DND-41 (cell line): ENCODE data around the gene GPR34.

ENCODE experiments used
- ATAC-seq: fragments of 200-7000 bp; cut with Tn5 transposase; 3 replicates; pipeline ENCODE4 v1.9.1; 2021; ENCODE audit warnings: low read depth; ENCODE audit not compliant: insufficient read depth
- DNase-seq: peaks from one replicate; pipeline ENCODE4 v3.0.0-alpha.2; 2020
- H2AFZ ChIP-seq: 2 replicates; pipeline ENCODE4 v1.6.0; 2012; ENCODE audit warnings: low read depth, low read length
- H3K27ac ChIP-seq: 2 replicates; pipeline ENCODE4 v1.5.1; 2012; ENCODE audit warnings: low read length, inconsistent platforms
- H3K27me3 ChIP-seq: fragments of 200-600 bp; sonication (generic); 2 replicates; pipeline ENCODE4 v1.6.0; 2012; ENCODE audit warnings: low read length, mild to moderate bottlenecking, inconsistent platforms; ENCODE audit not compliant: insufficient read depth, poor library complexity
- H3K36me3 ChIP-seq: 2 replicates; pipeline ENCODE4 v1.5.1; 2012; ENCODE audit warnings: low read length, inconsistent platforms; ENCODE audit not compliant: insufficient read depth
- H3K4me1 ChIP-seq: 2 replicates; pipeline ENCODE4 v1.5.1; 2012; ENCODE audit warnings: mild to moderate bottlenecking, low read length; ENCODE audit not compliant: insufficient read depth
- H3K4me2 ChIP-seq: 2 replicates; pipeline ENCODE4 v1.6.0; 2012; ENCODE audit warnings: mild to moderate bottlenecking, moderate library complexity, low read length, inconsistent platforms; ENCODE audit not compliant: insufficient read depth
- H3K4me3 ChIP-seq, 2 experiments: fragments of 200-600 bp in 1 of 2; shearing (Covaris generic) in 1 of 2; 2 replicates each; pipeline ENCODE4 v1.5.1; 2012 to 2016; ENCODE audit warnings: inconsistent platforms in 2 of 2, low read length in 2 of 2, mild to moderate bottlenecking in 2 of 2, low read depth in 1 of 2, moderate library complexity in 1 of 2
- H3K79me2 ChIP-seq: 2 replicates; pipeline ENCODE4 v1.6.0; 2012; ENCODE audit warnings: low read length, inconsistent platforms; ENCODE audit not compliant: insufficient read depth
- H3K9ac ChIP-seq: 2 replicates; pipeline ENCODE4 v1.6.0; 2012; ENCODE audit warnings: low read depth, mild to moderate bottlenecking, inconsistent platforms, low read length, moderate library complexity
- H3K9me3 ChIP-seq: 2 replicates; pipeline ENCODE4 v1.5.1; 2012; ENCODE audit warnings: low read length, moderate library complexity, mild to moderate bottlenecking, inconsistent platforms; ENCODE audit not compliant: insufficient read depth, severe bottlenecking
- H4K20me1 ChIP-seq: 2 replicates; pipeline ENCODE4 v1.6.0; 2012; ENCODE audit warnings: low read length; ENCODE audit not compliant: insufficient read depth
- CTCF ChIP-seq: IDR thresholded peaks from 2 replicates; pipeline ENCODE4 v1.5.1; 2012; ENCODE audit warnings: borderline replicate concordance, low read length, moderate library complexity, mild to moderate bottlenecking; ENCODE audit not compliant: poor library complexity, severe bottlenecking; ENCODE audit errors: extremely low read depth
- EZH2 ChIP-seq: IDR thresholded peaks from 3 replicates; pipeline ENCODE4 v1.6.1; 2012; ENCODE audit warnings: borderline replicate concordance, low read depth, mild to moderate bottlenecking, moderate library complexity, low read length, inconsistent platforms; ENCODE audit not compliant: severe bottlenecking

The GPR34 gene

GRCh38 chrX:41728125-41728524, 39.4 kb downstream of the GPR34 start:
- no peak for DNase-seq

GRCh38 chrX:41730081-41730480, 41.3 kb downstream of the GPR34 start:
- Histone ChIP-seq H3K9me3 (no peaks in the 10 kb centered on the region), H3K36me3 (no peaks in the 10 kb centered on the region), H3K27me3 (no peaks in the 10 kb centered on the region), H3K27ac (no peak overlapping the region), H3K9ac (no peak overlapping the region), H3K79me2 (no peaks in the 10 kb centered on the region), H3K4me2 (no peak overlapping the region), H4K20me1 (no peaks in the 10 kb centered on the region), H2AFZ (no peak overlapping the region), H3K4me1 (no peaks in the 10 kb centered on the region), H3K4me3 (no peak overlapping the region)
- TF ChIP-seq CTCF (no peak), EZH2 (no peak)
- no peak for DNase-seq
- no peak for ATAC-seq

More at GRCh38 chrX:41728125-41728524, 39.4 kb downstream of the GPR34 start:
- Histone ChIP-seq H3K4me3 (no peak overlapping the region), H3K36me3 (no peaks in the 10 kb centered on the region), H3K4me1 (no peaks in the 10 kb centered on the region), H3K27me3 (no peaks in the 10 kb centered on the region), H4K20me1 (no peaks in the 10 kb centered on the region), H3K4me2 (no peak overlapping the region), H2AFZ (no peak overlapping the region), H3K79me2 (no peaks in the 10 kb centered on the region), H3K9ac (no peak overlapping the region), H3K27ac (no peak overlapping the region), H3K9me3 (no peaks in the 10 kb centered on the region)
- ATAC-seq, result no peak
- TF ChIP-seq EZH2, result no peak
- no peak for TF ChIP-seq CTCF

GRCh38 chrX:41732260-41732659, 43.5 kb downstream of the GPR34 start:
- Histone ChIP-seq H3K27ac (no peak overlapping the region; the same call in 1 of the 2 replicates), H3K9me3 (no peaks in the 10 kb centered on the region), H3K79me2 (no peaks in the 10 kb centered on the region), H3K9ac (no peak overlapping the region), H3K4me1 (no peaks in the 10 kb centered on the region), H3K4me3 (no peak overlapping the region), H2AFZ (no peak overlapping the region), H3K27me3 (no peaks in the 10 kb centered on the region), H4K20me1 (no peaks in the 10 kb centered on the region), H3K4me2 (no peak overlapping the region), H3K36me3 (peaks cover 5% of the 10 kb centered on the region; the same call in 1 of the 2 replicates)
- ATAC-seq (no peak), DNase-seq (no peak)
- TF ChIP-seq CTCF (no peak), EZH2 (no peak)

GRCh38 chrX:41733939-41734338, 45.2 kb downstream of the GPR34 start:
- Histone ChIP-seq H3K27ac (no peak overlapping the region), H3K79me2 (no peaks in the 10 kb centered on the region), H2AFZ (no peak overlapping the region), H3K36me3 (peaks cover 5% of the 10 kb centered on the region; the same call in 1 of the 2 replicates), H3K9me3 (no peaks in the 10 kb centered on the region), H3K27me3 (no peaks in the 10 kb centered on the region), H3K4me2 (no peak overlapping the region), H3K9ac (no peak overlapping the region), H4K20me1 (no peaks in the 10 kb centered on the region), H3K4me1 (no peaks in the 10 kb centered on the region), H3K4me3 (no peak overlapping the region)
- ATAC-seq, result no peak
- no peak for DNase-seq
- TF ChIP-seq EZH2, result no peak
- no peak for TF ChIP-seq CTCF
